K562 (cell line): ENCODE data around the gene CENPN. TPM values are rescaled to one million over a fixed set of nuclear protein-coding genes. Genes with fewer than 3 reads are reported as not detected.

Experiments
- ATAC-seq: fragments of 200-7000 bp; cut with Tn5 transposase; 3 replicates; pipeline ENCODE4 v1.9.1; 2020; ENCODE audit warnings: moderate library complexity
- BruUV-seq: library from RNA; stranded (reverse); fragments of 400-500 nt; replicated peaks from 2 replicates; lab custom pipeline; 2021; lab: Mats Ljungman, UMichigan
- CTCF ChIA-PET: fragments of 300-600 bp; formaldehyde crosslinking; extraction: SDS; loops from one replicate; lab custom pipeline; 2021; ENCODE audit warnings: low intra/inter-chr PET ratio; lab: Yijun Ruan, JAX
- POLR2A ChIA-PET: fragments of 300-600, 350-650 bp; sonication (Branson Sonifier 250); formaldehyde crosslinking; extraction: SDS; loops from one replicate; lab custom pipeline; 2021; ENCODE audit warnings: antibody characterized with exemption, inconsistent platforms; lab: Yijun Ruan, JAX
- DNase-seq, 4 experiments: peaks; one replicate each; pipeline versions ENCODE4 v3.0.0 to v3.0.0-alpha.2; 2011 to 2018; ENCODE audit warnings: low spot score in 3 of 4, mixed read lengths in 3 of 4; ENCODE audit errors: extremely low read depth in 1 of 4
- FAIRE-seq: peaks from 2 replicates; lab custom pipeline; 2011; peaks lifted over from hg19 to GRCh38; lab: Jason Lieb, UNC
- H2AFZ ChIP-seq: 2 replicates; pipeline ENCODE4 v1.6.0; 2011; ENCODE audit warnings: low read depth, low read length, control low read depth, inconsistent platforms
- H3K27ac ChIP-seq: fragments of 200-600 bp; 3 replicates; pipeline ENCODE4 v1.8.0; 2011; ENCODE audit warnings: low read depth, mild to moderate bottlenecking, control low read depth, inconsistent platforms, low read length, moderate library complexity, mixed read lengths; ENCODE audit errors: extremely low read depth
- H3K27me3 ChIP-seq, 2 experiments: fragments of 300-600 bp in 1 of 2; 2 replicates in 1 of 2; 3 replicates in 1 of 2; pipeline versions ENCODE4 v1.6.0 to v1.8.0; 2011; ENCODE audit warnings: inconsistent platforms in 2 of 2, low read length in 2 of 2, mild to moderate bottlenecking in 1 of 2, mixed read lengths in 1 of 2, moderate library complexity in 1 of 2; ENCODE audit not compliant: control insufficient read depth in 2 of 2, insufficient read depth in 2 of 2
- H3K36me3 ChIP-seq: fragments of 300-600 bp; 3 replicates; pipeline ENCODE4 v1.8.0; 2011; ENCODE audit warnings: mild to moderate bottlenecking, low read length, inconsistent platforms; ENCODE audit not compliant: control insufficient read depth, insufficient read depth
- H3K4me1 ChIP-seq, 2 experiments: fragments of 200-600 bp in 1 of 2; replicated peaks in 1 of 2; 2 replicates in 1 of 2; 3 replicates in 1 of 2; pipeline versions ENCODE4 v1.5.1 to v1.8.0; 2011; ENCODE audit warnings: inconsistent platforms in 2 of 2, low read length in 2 of 2, mild to moderate bottlenecking in 1 of 2, mixed read lengths in 1 of 2, moderate library complexity in 1 of 2; ENCODE audit not compliant: control insufficient read depth in 2 of 2, insufficient read depth in 2 of 2
- H3K4me2 ChIP-seq: 2 replicates; pipeline ENCODE4 v1.6.1; 2011; ENCODE audit warnings: low read length, control low read depth, inconsistent platforms, mixed read lengths; ENCODE audit not compliant: insufficient read depth
- H3K4me3 ChIP-seq: fragments of 200-600 bp; sonication (generic), shearing (Covaris generic); 2 replicates; pipeline ENCODE4 v1.5.1; 2016; ENCODE audit warnings: control low read depth, inconsistent platforms
- H3K79me2 ChIP-seq: fragments of 200-600 bp; 3 replicates; pipeline ENCODE4 v1.8.0; 2011; ENCODE audit warnings: low read length, inconsistent platforms; ENCODE audit not compliant: control insufficient read depth, insufficient read depth
- H3K9ac ChIP-seq, 2 experiments: 2 replicates each; pipeline versions ENCODE4 v1.6.0 to v1.6.1; 2011; ENCODE audit warnings: low read depth in 2 of 2, low read length in 2 of 2, control low read depth in 1 of 2, inconsistent platforms in 1 of 2, mild to moderate bottlenecking in 1 of 2, mixed read lengths in 1 of 2; ENCODE audit not compliant: insufficient read depth in 1 of 2
- H3K9me1 ChIP-seq: one replicate; pipeline ENCODE4 v1.6.0; 2011; ENCODE audit warnings: inconsistent platforms, mild to moderate bottlenecking, low read length, moderate library complexity; ENCODE audit not compliant: control insufficient read depth, insufficient read depth
- H3K9me3 ChIP-seq: replicated peaks from 2 replicates; pipeline ENCODE4 v1.5.1; 2011; ENCODE audit warnings: low read depth, low read length, inconsistent platforms; ENCODE audit not compliant: control insufficient read depth, insufficient read depth
- H4K20me1 ChIP-seq: replicated peaks from 2 replicates; pipeline ENCODE4 v1.6.1; 2011; ENCODE audit warnings: low read length, inconsistent platforms, mixed read lengths; ENCODE audit not compliant: control insufficient read depth, insufficient read depth
- COPS2 ChIP-seq: fragments of 450-650 bp; conservative IDR thresholded peaks from 2 replicates; pipeline ENCODE4 v1.6.1; 2016; ENCODE audit warnings: mild to moderate bottlenecking, moderate library complexity
- ETV5 ChIP-seq: sonication (generic); formaldehyde crosslinking; IDR thresholded peaks from 2 replicates; pipeline ENCODE4 v1.4.0; 2020; ENCODE audit warnings: low read depth, mild to moderate bottlenecking, missing genetic modification reagents
- NR3C1 ChIP-seq: sonication (generic); formaldehyde crosslinking; IDR thresholded peaks from 2 replicates; pipeline ENCODE4 v1.8.1; 2022; ENCODE audit warnings: missing genetic modification reagents
- RFX1 ChIP-seq: fragments of 450-650 bp; IDR thresholded peaks from 2 replicates; pipeline ENCODE4 v1.6.1; 2016; ENCODE audit warnings: mild to moderate bottlenecking, moderate library complexity
- SMAD1 ChIP-seq: fragments of 150-350 bp; IDR thresholded peaks from 2 replicates; pipeline ENCODE4 v1.6.1; 2014; ENCODE audit warnings: low read length, low read depth; ENCODE audit not compliant: partially characterized antibody
- TRIM28 ChIP-seq: fragments of 450-650 bp; IDR thresholded peaks from 2 replicates; pipeline ENCODE4 v1.6.1; 2017
- ZFP1 ChIP-seq: fragments of 450-650 bp; formaldehyde crosslinking; IDR thresholded peaks from 2 replicates; pipeline ENCODE4 v1.4.0; 2020; ENCODE audit warnings: mild to moderate bottlenecking, mixed read lengths
- ZNF263 ChIP-seq: sonication (generic); formaldehyde crosslinking; IDR thresholded peaks from 2 replicates; pipeline ENCODE4 v1.8.0; 2022; ENCODE audit warnings: mild to moderate bottlenecking, missing genetic modification reagents, borderline replicate concordance
- ZNF274 ChIP-seq: IDR thresholded peaks from 2 replicates; pipeline ENCODE4 v1.6.1; 2011; ENCODE audit warnings: low read depth, mild to moderate bottlenecking, low read length, moderate library complexity, borderline replicate concordance
- WGBS: fragments of 100-300 bp; shearing (Covaris generic); methylation state at CpG from one replicate; pipeline ENCODE4 v1.1.6; 2016; ENCODE audit warnings: low coverage, mixed read lengths; ENCODE audit not compliant: insufficient coverage; ENCODE audit errors: missing lambda C conversion rate; 5-methylcytosine and 5-hydroxymethylcytosine counted together
- in situ Hi-C: fragments of 300-500 bp; cut with MboI; formaldehyde crosslinking; loops from 4 replicates; pipeline ENCODE4 v1.15.0; 2018; ENCODE audit warnings: inconsistent platforms, mixed read lengths
- intact Hi-C: fragments of 100-400 bp; cut with micrococcal nuclease; formaldehyde crosslinking; loops from 2 replicates; pipeline ENCODE4 v1.14.2; 2022
- polyA plus RNA-seq, 8 experiments: library from polyadenylated mRNA; depleted of rRNA in 4 of 8; stranded (reverse) in 5 of 8; unstranded in 3 of 8; fragments of >200 nt; fragmentation: Nextera tagmentation in 2 of 8; fragmentation: Illumina TruSeq in 1 of 8; extraction: Ambion mirVana in 2 of 8; extraction: Trizol in 1 of 8; gene quantifications; 2 replicates each; pipeline versions ENCODE4 v1.2.1 to v1.2.3, GENCODE V29; 2011 to 2014; ENCODE audit warnings: inconsistent platforms in 1 of 8, missing spikeins in 1 of 8
- total RNA-seq, 7 experiments: library from RNA; depleted of rRNA in 6 of 7; stranded (reverse); fragments of >200 nt in 6 of 7; fragmentation: Illumina TruSeq in 2 of 7; extraction: Trizol in 2 of 7; gene quantifications; 2 replicates each; pipeline versions ENCODE4 v1.2.1 to v1.2.3, GENCODE V29; 2011 to 2021; ENCODE audit warnings: low replicate concordance in 1 of 7

Gene CENPN
- total and polyA plus RNA-seq, 9 of the 15 experiments (the other 6 are each of a cell fraction or from before 2014, with no cell fraction given) = 92.3 to 384 (median 140) TPM

GRCh38 chr16:81066681-81067080, 59.7 kb downstream of the CENPN start:
- no peak overlapping the region for H2AFZ ChIP-seq
- no peak overlapping the region for H3K4me2 ChIP-seq
- intact Hi-C loops (no loop called here), in situ Hi-C loops (no loop called here)
- BruUV-seq = no TSS peak
- no peaks in the 10 kb centered on the region for H3K9me1 ChIP-seq
- no peak for FAIRE-seq
- no peaks in the 10 kb centered on the region for H3K27me3 ChIP-seq
- TF ChIP-seq ZNF263 (CRISPR knock-in tag) (no peak), ZFP1 (no peak), COPS2 (no peak), NR3C1 (CRISPR knock-in tag) (no peak), SMAD1 (no peak), RFX1 (peak; percentile 68), ETV5 (CRISPR knock-in tag) (no peak), ZNF274 (no peak), TRIM28 (no peak)
- POLR2A ChIA-PET = interaction anchor here (0.5 to 1.0 kb wide), 3 partner anchors 10 to 195 kb away, joined by 3 to 6 read pairs (median 3); partner anchors contain the start of gene C16orf46
- ATAC-seq = no peak
- 57% methylated on average over 4 of the region's 4 CpGs for WGBS
- H3K79me2 ChIP-seq = no peaks in the 10 kb centered on the region
- no peaks in the 10 kb centered on the region for H3K36me3 ChIP-seq
- H3K27ac ChIP-seq = no peak overlapping the region
- no peaks in the 10 kb centered on the region for H3K9me3 ChIP-seq
- H3K4me3 ChIP-seq = no peak overlapping the region
- H3K9ac ChIP-seq = no peak overlapping the region
- DNase-seq = no peak
- H4K20me1 ChIP-seq = no peaks in the 10 kb centered on the region
- CTCF ChIA-PET = no interaction called here
- peaks cover 5% of the 10 kb centered on the region in 2 experiments; a peak in 3 of 5 replicates for H3K4me1 ChIP-seq
